Measurements from ENCODE around the gene CNNM1.

The CNNM1 gene

DNA sequence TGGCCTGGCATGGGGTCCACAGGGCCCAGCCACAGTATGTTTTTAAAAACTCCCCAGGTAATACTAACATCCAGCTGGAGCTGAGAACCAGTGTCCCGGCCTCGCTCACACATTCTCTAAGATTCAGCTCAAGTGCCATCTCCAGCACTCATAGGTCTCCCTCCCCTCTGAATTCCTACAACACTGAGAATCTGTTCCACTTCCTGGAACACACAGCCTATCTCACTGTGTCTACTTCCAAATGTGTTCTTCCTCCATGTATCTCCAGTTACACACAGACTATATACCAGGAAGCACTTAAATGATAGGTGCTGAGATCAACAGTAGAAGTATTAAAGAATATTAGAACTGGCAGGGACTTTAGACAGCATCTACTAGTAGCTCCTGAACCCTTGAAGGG lies 90.5 kb downstream of the CNNM1 start:
- TF ChIP-seq, protein P1, sequence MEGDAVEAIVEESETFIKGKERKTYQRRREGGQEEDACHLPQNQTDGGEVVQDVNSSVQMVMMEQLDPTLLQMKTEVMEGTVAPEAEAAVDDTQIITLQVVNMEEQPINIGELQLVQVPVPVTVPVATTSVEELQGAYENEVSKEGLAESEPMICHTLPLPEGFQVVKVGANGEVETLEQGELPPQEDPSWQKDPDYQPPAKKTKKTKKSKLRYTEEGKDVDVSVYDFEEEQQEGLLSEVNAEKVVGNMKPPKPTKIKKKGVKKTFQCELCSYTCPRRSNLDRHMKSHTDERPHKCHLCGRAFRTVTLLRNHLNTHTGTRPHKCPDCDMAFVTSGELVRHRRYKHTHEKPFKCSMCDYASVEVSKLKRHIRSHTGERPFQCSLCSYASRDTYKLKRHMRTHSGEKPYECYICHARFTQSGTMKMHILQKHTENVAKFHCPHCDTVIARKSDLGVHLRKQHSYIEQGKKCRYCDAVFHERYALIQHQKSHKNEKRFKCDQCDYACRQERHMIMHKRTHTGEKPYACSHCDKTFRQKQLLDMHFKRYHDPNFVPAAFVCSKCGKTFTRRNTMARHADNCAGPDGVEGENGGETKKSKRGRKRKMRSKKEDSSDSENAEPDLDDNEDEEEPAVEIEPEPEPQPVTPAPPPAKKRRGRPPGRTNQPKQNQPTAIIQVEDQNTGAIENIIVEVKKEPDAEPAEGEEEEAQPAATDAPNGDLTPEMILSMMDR (IDR thresholded peaks at IDR 0.05; ENCODE audit: insufficient read depth, low read depth, low read length, missing control alignments): no peak
- no peak for DNase-seq (ENCODE audit: low read depth)
- H3K4me3 ChIP-seq (ENCODE audit: low read depth, low read length): no peak overlapping the region

DNA sequence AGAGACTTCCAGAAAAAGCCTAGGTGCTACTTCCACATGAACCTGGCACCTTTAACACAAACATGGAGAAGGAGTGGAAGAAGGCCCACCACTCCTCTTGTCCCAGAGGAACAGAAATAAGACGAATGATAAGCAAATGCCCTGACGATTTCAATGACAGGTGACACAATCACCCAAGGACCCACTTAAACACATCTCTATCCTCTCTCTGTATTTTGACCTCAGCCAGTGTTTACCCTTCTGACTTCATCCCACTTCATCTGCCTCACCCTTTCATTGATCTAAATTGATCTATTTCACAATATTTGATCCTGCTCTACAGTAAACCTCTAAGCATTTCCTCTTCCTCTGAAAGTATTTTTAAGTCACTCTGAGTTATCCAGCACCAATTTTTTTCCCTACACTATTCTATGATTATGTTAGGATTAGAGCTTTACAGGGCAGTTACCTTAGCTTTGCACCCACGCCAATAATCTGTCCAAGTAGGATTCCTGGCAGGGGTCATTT lies 92.1 kb downstream of the CNNM1 start:
- H3K4me3 ChIP-seq (ENCODE audit: low read depth, low read length): no peak overlapping the region
- DNase-seq (ENCODE audit: low read depth): no peak
- TF ChIP-seq, protein P1 (IDR thresholded peaks at IDR 0.05; ENCODE audit: insufficient read depth, low read depth, low read length, missing control alignments): no peak

DNA sequence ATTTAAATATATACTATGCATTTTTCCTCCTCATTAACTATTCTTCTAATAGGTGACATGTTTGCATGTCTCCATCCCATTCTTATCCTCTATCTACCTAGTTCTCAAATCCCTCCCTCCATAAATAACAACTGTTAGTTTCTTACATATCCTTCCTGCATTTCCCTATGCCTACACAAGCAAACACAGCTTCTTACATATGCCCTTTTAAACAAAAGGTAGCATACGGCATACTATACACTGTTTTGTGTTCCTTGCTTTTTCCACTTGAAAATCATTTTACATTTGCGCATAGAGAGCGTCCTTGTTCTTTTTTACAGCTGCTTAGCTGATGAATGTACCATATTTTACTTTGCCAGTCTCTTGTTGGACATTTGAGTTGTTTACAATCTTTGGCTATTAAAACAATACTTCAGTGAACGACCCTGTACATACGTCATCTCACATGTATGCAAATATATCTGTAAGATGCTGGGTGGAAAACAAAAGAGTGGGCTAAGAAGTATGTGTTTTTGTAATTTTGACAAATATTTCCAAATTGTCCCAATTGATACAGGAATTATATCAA lies 93.5 kb downstream of the CNNM1 start:
- DNase-seq (ENCODE audit: low read depth): no peak
- no peak overlapping the region for H3K4me3 ChIP-seq (ENCODE audit: low read depth, low read length)
- TF ChIP-seq, protein P1 (IDR thresholded peaks at IDR 0.05; ENCODE audit: insufficient read depth, low read depth, low read length, missing control alignments): no peak

DNA sequence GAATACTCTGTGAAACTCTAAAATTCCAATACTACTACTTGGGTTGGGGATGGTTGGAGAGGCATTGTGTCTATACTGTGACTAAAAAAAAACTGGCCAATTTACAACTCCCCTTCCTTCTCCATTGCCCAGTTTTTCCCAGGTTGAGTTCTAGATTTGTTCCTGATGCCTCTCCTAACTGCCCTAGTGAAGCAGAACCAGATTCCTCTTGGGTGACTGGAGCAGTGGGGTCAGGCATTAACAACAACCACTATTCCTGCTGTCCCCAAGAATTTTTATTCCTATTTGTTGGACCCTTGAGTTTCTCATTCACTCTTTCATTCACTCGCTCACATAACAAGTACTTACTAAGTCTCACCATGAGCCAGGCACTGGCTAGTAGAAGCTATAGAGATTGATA lies 95.5 kb downstream of the CNNM1 start:
- DNase-seq (ENCODE audit: low read depth): no peak
- TF ChIP-seq, protein P1 (IDR thresholded peaks at IDR 0.05; ENCODE audit: insufficient read depth, low read depth, low read length, missing control alignments): no peak
- no peak overlapping the region for H3K4me3 ChIP-seq (ENCODE audit: low read depth, low read length)

DNA sequence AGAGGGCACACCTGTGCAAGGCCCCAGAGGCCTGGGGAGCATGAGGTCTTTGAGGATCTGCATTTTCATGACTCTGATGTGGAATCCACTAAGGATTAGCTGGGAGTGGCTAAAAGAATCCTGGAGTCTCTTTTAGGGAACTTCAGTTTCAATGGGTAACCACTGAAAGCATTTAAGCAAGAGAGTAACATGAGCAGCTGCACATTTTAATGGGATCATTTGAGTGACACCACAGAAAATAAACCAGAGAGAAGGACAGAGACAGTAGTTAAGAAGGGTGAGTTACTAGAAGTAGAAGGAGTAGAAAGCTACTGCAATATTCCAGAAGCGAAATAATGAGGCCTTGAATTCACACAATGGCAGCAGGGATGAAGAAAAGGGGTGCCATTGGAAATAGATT lies 96.0 kb downstream of the CNNM1 start:
- no peak for DNase-seq (ENCODE audit: low read depth)
- TF ChIP-seq, protein P1 (IDR thresholded peaks at IDR 0.05; ENCODE audit: insufficient read depth, low read depth, low read length, missing control alignments): no peak

DNA sequence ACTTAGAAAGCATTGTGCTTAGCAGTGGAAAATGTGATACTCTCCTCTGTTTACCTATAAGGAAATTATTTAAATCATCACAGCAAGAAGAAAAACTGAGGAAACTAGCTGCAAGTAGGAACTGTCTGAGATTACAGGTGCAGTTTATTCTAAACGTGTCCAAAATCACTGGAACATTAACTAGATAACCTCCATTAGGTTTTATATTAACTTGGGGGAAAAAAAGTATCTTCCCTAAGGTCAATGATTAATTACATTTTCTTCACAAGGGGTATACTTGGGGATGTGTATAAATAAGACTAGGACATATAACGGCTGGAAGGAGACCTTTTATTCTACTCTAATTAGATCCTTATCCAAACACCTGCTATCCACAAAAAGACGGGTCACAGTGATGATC lies 97.5 kb downstream of the CNNM1 start:
- TF ChIP-seq, protein P1 (IDR thresholded peaks at IDR 0.05; ENCODE audit: insufficient read depth, low read depth, low read length, missing control alignments): no peak

More for the DNA sequence above, 96.0 kb downstream of the CNNM1 start:
- H3K4me3 ChIP-seq (ENCODE audit: low read depth, low read length): no peak overlapping the region

More for the DNA sequence above, 97.5 kb downstream of the CNNM1 start:
- H3K4me3 ChIP-seq (ENCODE audit: low read depth, low read length): no peak overlapping the region
- no peak for DNase-seq (ENCODE audit: low read depth)
